ENCODE results near the gene FILIP1L. TPM values are rescaled to one million over a fixed set of nuclear protein-coding genes. Genes with fewer than 3 reads are reported as not detected.

FILIP1L gene
- total and polyA plus RNA-seq, 2 of the 4 experiments (the other 2 are of a cell fraction) = 11.5 to 19.9 TPM

- H4K20me1 ChIP-seq (ENCODE audit: insufficient read depth, low read length) = peaks cover 70% of the 10 kb centered on the region
- H4K8ac ChIP-seq (ENCODE audit: low read depth in 2 of 2, low read length in 2 of 2) = peak overlapping the region in 1 of 2 experiments; percentile 14; a peak in 1 of 4 replicates
- intact Hi-C loops (cut with micrococcal nuclease) (loop anchor here (5.0 kb wide), 1 partner anchor 197 kb away; no protein-coding TSS in a partner anchor), dilution Hi-C loops (cut with HindIII; ENCODE audit: low sequenced_read_pairs, unreplicated experiment) (no loop called here), in situ Hi-C loops (cut with MboI; ENCODE audit: low sequenced_read_pairs) (loop anchor here (25.0 kb wide), 1 partner anchor 192 kb away; no protein-coding TSS in a partner anchor)
- H2BK15ac ChIP-seq (ENCODE audit: low read depth, low read length) = no peak overlapping the region
- H2BK120ac ChIP-seq (ENCODE audit: low read depth, low read length) = no peak overlapping the region
- no peak for DNase-seq
- H3K4me3 ChIP-seq (ENCODE audit: insufficient read depth, low read depth, low read length) = no peak overlapping the region
- H3K36me3 ChIP-seq (ENCODE audit: control insufficient read depth, insufficient read depth, low read length) = peaks cover 16% of the 10 kb centered on the region
- no peak overlapping the region for H2BK20ac ChIP-seq (ENCODE audit: low read depth, low read length)
- BruUV-seq (replicated peaks) = no TSS peak
- no peak overlapping the region for H4K91ac ChIP-seq (ENCODE audit: insufficient read depth, low read depth, low read length)
- H3K27ac ChIP-seq (ENCODE audit: insufficient read depth, low read length) = no peak overlapping the region
- no peaks in the 10 kb centered on the region for H3K9me3 ChIP-seq (ENCODE audit: control insufficient read depth, insufficient read depth, low read length)
- no peak overlapping the region for H3K9ac ChIP-seq (ENCODE audit: low read depth, low read length)
- no peak overlapping the region for H3K4ac ChIP-seq (ENCODE audit: low read depth, low read length)
- H2AFZ ChIP-seq (replicated peaks; ENCODE audit: low read length, poor library complexity) = no peak overlapping the region
- ChIA-PET CTCF (interaction anchor here (0.7 to 0.9 kb wide), 2 partner anchors 11 to 220 kb away, joined by 3 read pairs; no protein-coding TSS in a partner anchor), POLR2A (ENCODE audit: unreplicated experiment) (interaction anchor here (0.8 to 1.0 kb wide), 2 partner anchors 28 to 177 kb away, joined by 3 read pairs; no protein-coding TSS in a partner anchor)
- H3K79me1 ChIP-seq (ENCODE audit: low read depth in 1 of 2, low read length in 2 of 2) = peaks cover 11 to 65% of the 10 kb centered on the region in 2 experiments
- peak overlapping the region; percentile 79; the same call in 1 of the 2 replicates for H3K23ac ChIP-seq (ENCODE audit: low read depth, low read length)
- no peak overlapping the region for H2BK5ac ChIP-seq (ENCODE audit: low read depth, low read length, poor library complexity, severe bottlenecking)
- no peak overlapping the region for H2AK9ac ChIP-seq (replicated peaks; ENCODE audit: low read depth, low read length, poor library complexity)
- no peak for TF ChIP-seq MAFK (IDR thresholded peaks at IDR 0.05; ENCODE audit: low read depth, low read length)
- no peak for TF ChIP-seq MAZ (IDR thresholded peaks at IDR 0.05; ENCODE audit: borderline replicate concordance, low read depth, low read length)
- TF ChIP-seq RCOR1 (IDR thresholded peaks at IDR 0.05; ENCODE audit: insufficient replicate concordance, low read length) = no peak
- TF ChIP-seq CHD1 (IDR thresholded peaks at IDR 0.05; ENCODE audit: low read depth, low read length) = no peak
- TF ChIP-seq NFE2L2 (IDR thresholded peaks at IDR 0.05; ENCODE audit: low read depth, low read length) = no peak
- TF ChIP-seq POLR2A (IDR thresholded peaks at IDR 0.05; ENCODE audit: low read depth, low read length) = no peak
- no peak for TF ChIP-seq FOS (IDR thresholded peaks at IDR 0.05; ENCODE audit: low read depth, low read length)
- TF ChIP-seq, protein P1, sequence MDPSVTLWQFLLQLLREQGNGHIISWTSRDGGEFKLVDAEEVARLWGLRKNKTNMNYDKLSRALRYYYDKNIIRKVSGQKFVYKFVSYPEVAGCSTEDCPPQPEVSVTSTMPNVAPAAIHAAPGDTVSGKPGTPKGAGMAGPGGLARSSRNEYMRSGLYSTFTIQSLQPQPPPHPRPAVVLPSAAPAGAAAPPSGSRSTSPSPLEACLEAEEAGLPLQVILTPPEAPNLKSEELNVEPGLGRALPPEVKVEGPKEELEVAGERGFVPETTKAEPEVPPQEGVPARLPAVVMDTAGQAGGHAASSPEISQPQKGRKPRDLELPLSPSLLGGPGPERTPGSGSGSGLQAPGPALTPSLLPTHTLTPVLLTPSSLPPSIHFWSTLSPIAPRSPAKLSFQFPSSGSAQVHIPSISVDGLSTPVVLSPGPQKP (IDR thresholded peaks at IDR 0.05; ENCODE audit: borderline replicate concordance, low read depth, low read length) = no peak
- no peak for TF ChIP-seq MXI1 (IDR thresholded peaks at IDR 0.05; ENCODE audit: borderline replicate concordance, low read depth, low read length)
- TF ChIP-seq RFX5 (IDR thresholded peaks at IDR 0.05; ENCODE audit: low read depth, low read length) = no peak
- no peak for TF ChIP-seq CEBPB (IDR thresholded peaks at IDR 0.05; ENCODE audit: low read depth, low read length)
- no peak for TF ChIP-seq RAD21 (IDR thresholded peaks at IDR 0.05; ENCODE audit: low read length)
- H3K14ac ChIP-seq (replicated peaks; ENCODE audit: low read depth, low read length) = peak overlapping the region; percentile 34; the same call in 1 of the 2 replicates
- H3K56ac ChIP-seq (ENCODE audit: extremely low read depth, insufficient read depth, low read length) = no peak overlapping the region
- H2AK5ac ChIP-seq (ENCODE audit: low read depth, low read length) = no peak overlapping the region
- ATAC-seq (ENCODE audit: low read depth) = no peak
- H3K18ac ChIP-seq (ENCODE audit: low read depth, low read length) = no peak overlapping the region
- H3K4me1 ChIP-seq (ENCODE audit: control insufficient read depth, insufficient read depth, low read length) = peaks cover 23% of the 10 kb centered on the region
- H3K4me2 ChIP-seq (ENCODE audit: low read depth, low read length) = no peak overlapping the region
- peaks cover 20% of the 10 kb centered on the region for H3K9me1 ChIP-seq (ENCODE audit: insufficient read depth, low read length)
- no peaks in the 10 kb centered on the region for H3K27me3 ChIP-seq (ENCODE audit: control insufficient read depth, insufficient read depth, low read length)
- no peak overlapping the region for H4K5ac ChIP-seq (ENCODE audit: low read depth, low read length)
- no CpG with 5 or more reads among the region's 2 CpGs for WGBS, 2 experiments (ENCODE audit: extremely low coverage in 2 of 2, insufficient read length in 1 of 2)
These were observed 243.6 kb downstream of the FILIP1L start for GRCh38 chr3:99870712-99871111.

Data from IMR-90 (cell line).